Activated CD4-positive, CD25-positive, alpha-beta regulatory T cell treated with anti-CD3 and anti-CD28 coated beads, Interleukin-2, amount 50 U/mL, for 24 hours (primary cell): ENCODE results near the gene PSMD4.

ENCODE experiments used
- ATAC-seq, 2 donors: fragments of 150-1000 bp; cut with Tn5 transposase; one replicate each; pipeline ENCODE4 v1.10.0; 2021; ENCODE audit warnings: mild to moderate bottlenecking in 1 of 2, moderate library complexity in 1 of 2

PSMD4 gene

DNA sequence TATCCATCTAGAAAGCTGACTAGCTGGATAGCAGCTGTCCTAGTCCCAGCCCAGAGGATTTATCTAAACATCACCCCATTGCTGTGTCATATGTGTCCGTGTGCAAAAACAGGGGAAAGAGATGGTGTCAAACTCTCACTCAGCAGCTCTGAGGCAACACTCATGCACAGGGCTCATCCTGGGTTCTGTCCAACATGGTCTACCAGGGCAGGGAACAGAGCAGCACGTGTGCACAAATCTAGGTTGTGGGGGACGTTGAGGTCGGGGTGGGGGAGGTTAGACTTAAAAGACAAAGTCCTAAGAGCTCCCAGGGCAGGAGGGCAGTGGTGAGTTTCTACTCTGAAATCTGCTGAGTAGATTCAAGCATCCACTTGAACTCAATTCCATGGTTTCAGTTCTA lies 56.5 kb downstream of the PSMD4 start:
- no peak for ATAC-seq

DNA sequence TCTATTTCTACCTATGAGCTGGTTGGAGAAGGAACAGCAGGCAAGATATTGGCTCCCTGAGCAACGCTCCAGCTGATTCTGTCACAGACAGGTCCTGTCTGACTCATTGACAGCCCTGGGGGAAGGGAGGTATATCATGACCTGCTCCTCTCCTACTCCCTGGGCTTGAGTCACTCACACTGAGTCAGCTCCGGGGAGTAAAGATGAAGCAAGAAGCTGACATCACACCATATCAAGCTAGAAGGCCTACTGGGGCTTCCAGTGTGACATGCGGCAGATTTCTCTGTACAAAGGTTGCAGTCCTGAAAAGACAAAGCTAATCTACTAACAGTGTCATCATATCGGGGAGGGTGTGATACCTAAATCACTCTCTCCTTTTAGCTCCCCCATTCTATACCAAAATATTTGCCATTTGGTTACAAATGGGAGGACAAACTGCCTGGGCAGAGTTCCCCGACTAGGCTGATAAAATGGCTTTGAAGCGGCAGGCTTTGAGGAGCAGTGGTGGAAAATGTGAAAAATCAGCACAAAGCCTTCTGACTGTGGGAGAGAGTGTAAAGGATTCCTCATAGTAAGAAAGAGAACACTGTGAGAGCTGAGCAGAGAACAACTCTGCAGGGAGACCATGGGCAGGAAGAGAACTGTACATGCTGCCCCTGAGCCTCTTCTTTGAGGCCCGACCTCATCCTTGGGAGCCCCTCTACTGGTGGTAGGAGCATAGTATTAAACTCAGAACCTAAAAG lies 57.2 kb downstream of the PSMD4 start:
- peak; percentile 100 for ATAC-seq

GRCh38 chr1:151312411-151312810 lies 57.9 kb downstream of the PSMD4 start:
- no peak for ATAC-seq

DNA sequence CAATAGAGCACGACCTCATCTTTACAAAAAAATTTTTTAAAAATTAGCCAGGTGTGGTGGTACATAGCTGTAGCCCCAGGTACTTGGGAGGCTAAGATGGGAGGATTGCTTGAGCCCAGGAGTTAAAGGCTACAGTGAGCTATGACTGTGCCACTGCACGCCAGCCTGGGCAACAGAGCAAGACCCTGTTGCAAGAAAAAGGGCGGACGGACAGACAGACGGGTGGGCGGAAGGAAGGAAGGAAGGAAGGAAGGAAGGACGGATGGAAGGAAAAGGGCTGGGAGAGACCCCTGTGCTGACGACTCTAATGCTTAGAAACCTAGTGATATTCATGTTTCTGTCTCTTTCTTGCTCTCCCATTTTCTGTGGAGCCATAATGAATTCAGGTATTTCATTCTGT lies 58.3 kb downstream of the PSMD4 start:
- no peak for ATAC-seq

DNA sequence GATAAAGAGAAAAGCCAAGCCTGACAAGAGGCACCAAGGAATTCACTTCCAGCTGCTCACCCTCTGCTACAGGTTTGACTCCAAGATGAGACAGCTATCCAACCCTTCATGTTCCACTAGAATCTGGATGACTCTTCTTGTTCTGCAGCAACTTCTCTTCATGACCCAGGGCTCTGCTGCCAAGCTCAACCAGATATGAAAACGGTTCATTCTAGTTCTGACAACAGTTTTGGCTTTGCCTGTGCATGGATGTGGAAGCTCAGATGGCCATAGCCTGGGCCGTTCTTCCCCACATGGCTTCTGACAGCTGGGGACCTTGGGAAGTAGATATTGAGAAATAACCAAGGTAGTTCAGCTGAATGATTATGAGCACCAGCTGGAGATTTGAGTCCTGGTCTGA lies 59.0 kb downstream of the PSMD4 start:
- no peak for ATAC-seq

GRCh38 chr1:151314137-151314875 lies 59.8 kb downstream of the PSMD4 start:
- ATAC-seq = no peak

DNA sequence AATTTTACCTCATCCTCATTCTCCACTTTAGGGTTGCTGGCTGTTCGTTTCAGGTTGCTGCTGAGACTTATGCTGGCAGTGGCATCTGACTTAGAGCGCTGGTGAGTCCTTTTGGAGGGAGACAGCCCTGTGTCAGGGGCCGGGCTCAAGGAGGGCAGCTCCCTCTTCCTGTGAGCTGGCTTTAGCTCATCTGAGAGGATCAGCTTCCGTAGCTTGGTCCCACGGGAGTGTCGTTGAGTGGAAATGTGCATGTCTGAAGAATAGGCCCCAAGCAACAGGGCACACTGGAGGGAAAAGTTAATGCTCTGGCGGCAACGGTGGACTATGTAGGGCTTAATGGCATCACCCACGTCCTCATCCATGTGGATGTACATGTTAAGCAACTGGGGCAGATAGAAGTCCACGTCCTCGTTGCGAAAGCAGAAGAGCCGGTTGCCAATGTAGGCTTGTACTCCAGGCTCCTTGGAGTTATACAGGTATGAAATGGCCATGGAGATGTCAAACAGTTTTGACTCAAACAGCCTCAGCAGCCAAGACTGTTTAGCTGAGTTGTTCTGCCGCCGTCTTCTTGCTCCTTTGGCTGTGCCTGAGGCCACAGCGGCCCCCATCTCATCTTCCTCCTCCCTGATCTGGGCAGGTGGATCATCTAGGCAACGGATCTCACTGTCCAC lies 61.2 kb downstream of the PSMD4 start:
- ATAC-seq = no peak
